OCI-LY1 (cell line): ENCODE results near the gene GALC.

Source experiments
- CTCF ChIP-seq: fragments of 200-600 bp; sonication (generic), shearing (Covaris generic); IDR thresholded peaks from 2 replicates; pipeline ENCODE4 v1.5.1; 2017; ENCODE audit warnings: mild to moderate bottlenecking, antibody characterized with exemption, low read length, moderate library complexity, mixed read lengths
- EZH2 ChIP-seq: fragments of 200-600 bp; sonication (generic), shearing (Covaris generic); IDR thresholded peaks from 2 replicates; pipeline ENCODE4 v1.8.0; 2017; ENCODE audit warnings: borderline replicate concordance, mixed run types, mild to moderate bottlenecking, antibody characterized with exemption, low read length, moderate library complexity, mixed read lengths

DNA sequence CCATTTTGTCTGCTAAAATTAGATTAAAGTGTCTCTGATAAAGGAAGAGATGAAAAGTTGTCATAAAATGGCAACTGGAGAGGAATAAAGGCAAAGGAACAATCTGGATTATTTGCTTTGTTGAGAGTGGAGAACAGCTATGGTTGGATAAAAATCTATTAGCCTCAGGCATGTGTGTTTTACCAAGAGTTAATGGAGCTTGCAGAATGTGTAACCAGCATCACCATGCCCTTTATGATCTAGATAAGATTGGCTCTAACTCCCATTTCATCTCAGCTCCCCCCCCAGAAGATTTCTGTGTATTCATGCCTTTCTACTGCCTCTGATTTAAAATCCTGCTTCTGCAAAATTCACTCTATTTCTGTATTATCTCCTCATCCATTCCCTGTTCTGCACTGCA lies 93.8 kb downstream of the GALC start:
- no peak for TF ChIP-seq CTCF
- no peak for TF ChIP-seq EZH2
